ENCODE data around the gene TTYH3. TPM values are rescaled to one million over a fixed set of nuclear protein-coding genes. Genes with fewer than 3 reads are reported as not detected.
"Not testable (repeated sequence)": the region's sequence is repeated elsewhere in the genome, so short reads cannot be mapped to it uniquely, and the experiment has no call there.

The TTYH3 gene
- total RNA-seq, 1 donor from 2014 or later: 250 TPM

GRCh38 chr7:2675256-2675764 lies 43.5 kb downstream of the TTYH3 start:
- TF ChIP-seq CTCF (IDR thresholded peaks at IDR 0.05; ENCODE audit: unreplicated experiment): no peak
- DNase-seq (ENCODE audit: low spot score): no peak
- peaks cover 7% of the 10 kb centered on the region for H3K27me3 Mint-ChIP-seq (ENCODE audit: unreplicated experiment)
- H3K27ac Mint-ChIP-seq (ENCODE audit: unreplicated experiment): no peak overlapping the region
- H3K4me1 Mint-ChIP-seq (ENCODE audit: unreplicated experiment): no peaks in the 10 kb centered on the region
- H3K4me3 Mint-ChIP-seq (ENCODE audit: unreplicated experiment): no peak overlapping the region
- H3K9me3 Mint-ChIP-seq (ENCODE audit: unreplicated experiment): no peaks in the 10 kb centered on the region
- no peaks in the 10 kb centered on the region for H3K36me3 Mint-ChIP-seq (ENCODE audit: low read depth, unreplicated experiment)

- H3K36me3 Mint-ChIP-seq (ENCODE audit: low read depth, unreplicated experiment); DNase-seq (ENCODE audit: low spot score); H3K9me3 Mint-ChIP-seq (ENCODE audit: unreplicated experiment); H3K4me1 Mint-ChIP-seq (ENCODE audit: unreplicated experiment); H3K27me3 Mint-ChIP-seq (ENCODE audit: unreplicated experiment); H3K4me3 Mint-ChIP-seq (ENCODE audit: unreplicated experiment); H3K27ac Mint-ChIP-seq (ENCODE audit: unreplicated experiment): not testable (repeated sequence)
Observed at GRCh38 chr7:2676576-2676975, 44.8 kb downstream of the TTYH3 start.

- H3K9me3 Mint-ChIP-seq (ENCODE audit: unreplicated experiment); H3K4me3 Mint-ChIP-seq (ENCODE audit: unreplicated experiment); DNase-seq (ENCODE audit: low spot score); H3K4me1 Mint-ChIP-seq (ENCODE audit: unreplicated experiment); H3K27me3 Mint-ChIP-seq (ENCODE audit: unreplicated experiment); H3K27ac Mint-ChIP-seq (ENCODE audit: unreplicated experiment); H3K36me3 Mint-ChIP-seq (ENCODE audit: low read depth, unreplicated experiment): not testable (repeated sequence)
Observed at GRCh38 chr7:2678454-2678853, 46.7 kb downstream of the TTYH3 start.

- not testable (repeated sequence) for DNase-seq (ENCODE audit: low spot score); H3K9me3 Mint-ChIP-seq (ENCODE audit: unreplicated experiment); H3K27ac Mint-ChIP-seq (ENCODE audit: unreplicated experiment); H3K27me3 Mint-ChIP-seq (ENCODE audit: unreplicated experiment); H3K4me1 Mint-ChIP-seq (ENCODE audit: unreplicated experiment); H3K4me3 Mint-ChIP-seq (ENCODE audit: unreplicated experiment); H3K36me3 Mint-ChIP-seq (ENCODE audit: low read depth, unreplicated experiment)
Observed at GRCh38 chr7:2679135-2680127, 47.6 kb downstream of the TTYH3 start.

GRCh38 chr7:2680256-2680655 lies 48.5 kb downstream of the TTYH3 start:
- peaks cover 7% of the 10 kb centered on the region for H3K27me3 Mint-ChIP-seq (ENCODE audit: unreplicated experiment)
- no peak for TF ChIP-seq CTCF (IDR thresholded peaks at IDR 0.05; ENCODE audit: unreplicated experiment)
- no peak overlapping the region for H3K4me3 Mint-ChIP-seq (ENCODE audit: unreplicated experiment)
- no peaks in the 10 kb centered on the region for H3K9me3 Mint-ChIP-seq (ENCODE audit: unreplicated experiment)
- DNase-seq (ENCODE audit: low spot score): no peak
- H3K4me1 Mint-ChIP-seq (ENCODE audit: unreplicated experiment): no peaks in the 10 kb centered on the region
- peaks cover 4% of the 10 kb centered on the region for H3K36me3 Mint-ChIP-seq (ENCODE audit: low read depth, unreplicated experiment)
- no peak overlapping the region for H3K27ac Mint-ChIP-seq (ENCODE audit: unreplicated experiment)

DNA sequence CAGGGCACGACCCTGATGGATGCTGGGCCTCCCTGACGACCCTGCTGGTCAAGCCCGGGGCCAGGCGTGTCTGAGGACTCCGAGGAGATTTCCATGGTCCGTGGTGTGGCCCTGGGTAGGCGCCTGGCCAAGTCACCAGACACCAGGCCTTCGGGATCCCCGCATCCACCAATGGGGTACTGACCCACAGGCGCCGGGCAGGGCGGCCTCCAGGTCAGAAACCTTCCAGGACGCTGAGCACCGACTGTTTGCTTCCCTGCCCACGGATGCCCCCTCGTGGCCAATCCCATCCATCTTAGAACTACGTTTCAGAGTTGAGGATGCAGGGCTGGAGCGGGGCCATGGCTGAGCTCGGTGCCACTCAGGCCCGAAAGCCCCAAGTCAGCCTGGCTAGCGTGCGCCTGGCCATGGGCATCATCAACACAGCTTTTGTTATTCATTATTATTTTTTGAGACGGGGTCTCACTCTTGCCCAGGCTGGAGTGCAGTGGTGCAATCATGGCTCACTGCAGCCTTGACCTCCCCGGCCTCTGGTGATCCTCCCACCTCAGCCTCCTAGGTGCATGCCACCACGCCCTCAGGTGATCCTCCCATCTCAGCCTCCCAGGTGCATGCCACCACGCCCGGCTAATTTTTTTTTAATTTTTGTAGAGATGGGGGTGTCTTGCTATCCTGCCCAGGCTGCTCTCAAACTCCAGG lies 49.2 kb downstream of the TTYH3 start:
- H3K4me1 Mint-ChIP-seq (ENCODE audit: unreplicated experiment): no peaks in the 10 kb centered on the region
- H3K27me3 Mint-ChIP-seq (ENCODE audit: unreplicated experiment): peaks cover 7% of the 10 kb centered on the region
- H3K4me3 Mint-ChIP-seq (ENCODE audit: unreplicated experiment): no peak overlapping the region
- no peaks in the 10 kb centered on the region for H3K9me3 Mint-ChIP-seq (ENCODE audit: unreplicated experiment)
- H3K27ac Mint-ChIP-seq (ENCODE audit: unreplicated experiment): no peak overlapping the region
- H3K36me3 Mint-ChIP-seq (ENCODE audit: low read depth, unreplicated experiment): peaks cover 4% of the 10 kb centered on the region
- peak; percentile 85 for DNase-seq (ENCODE audit: low spot score)
- peak; percentile 71 for TF ChIP-seq CTCF (IDR thresholded peaks at IDR 0.05; ENCODE audit: unreplicated experiment)

All from endothelial cell (in vitro differentiated cells).